GM12878 (cell line): ENCODE measurements around the gene RNLS.

Experiments
- CREB1 ChIP-seq: IDR thresholded peaks from 2 replicates; pipeline ENCODE4 v1.6.1; 2012; ENCODE audit warnings: low read depth, mild to moderate bottlenecking, inconsistent platforms
- CREM ChIP-seq: IDR thresholded peaks from 2 replicates; pipeline ENCODE4 v1.6.1; 2014; ENCODE audit warnings: antibody characterized with exemption, low read depth
- CTCF ChIP-seq, 3 experiments: IDR thresholded peaks in 2 of 3; conservative IDR thresholded peaks in 1 of 3; 2 replicates each; pipeline ENCODE4 v1.5.1; 2011; ENCODE audit warnings: low read depth in 3 of 3, low read length in 3 of 3, mild to moderate bottlenecking in 3 of 3, control low read depth in 2 of 3, moderate library complexity in 2 of 3, inconsistent platforms in 1 of 3, mixed read lengths in 1 of 3; ENCODE audit not compliant: control insufficient read depth in 2 of 3, insufficient read depth in 1 of 3; ENCODE audit errors: extremely low read depth in 1 of 3
- HDGF ChIP-seq: fragments of 450-650 bp; IDR thresholded peaks from 2 replicates; pipeline ENCODE4 v1.6.1; 2016; ENCODE audit warnings: antibody characterized with exemption
- KDM1A ChIP-seq: fragments of 200-600 bp; sonication (generic); IDR thresholded peaks from 2 replicates; pipeline ENCODE4 v1.6.1; 2016; ENCODE audit warnings: borderline replicate concordance
- POLR2A ChIP-seq: IDR thresholded peaks from 2 replicates; pipeline ENCODE4 v1.6.1; 2011; ENCODE audit warnings: low read depth, mild to moderate bottlenecking, low read length
- WRNIP1 ChIP-seq: IDR thresholded peaks from 2 replicates; pipeline ENCODE4 v1.6.1; 2011; ENCODE audit warnings: low read depth, low read length, improper control_type of control experiment, borderline replicate concordance
- TF ChIP-seq, protein P1 (sequence below): fragments of 450-650 bp; conservative IDR thresholded peaks from 2 replicates; pipeline ENCODE4 v1.6.1; 2017; ENCODE audit warnings: mild to moderate bottlenecking, moderate library complexity

- TF ChIP-seq KDM1A (no peak), HDGF (no peak), WRNIP1 (no peak), CREM (no peak), POLR2A (no peak), CTCF (IDR thresholded peaks at IDR 0.05 in 2 of 3, conservative IDR thresholded peaks at IDR 0.05 in 1 of 3; ENCODE audit: control insufficient read depth in 2 of 3, extremely low read depth in 1 of 3, insufficient read depth in 1 of 3, low read depth in 3 of 3, low read length in 3 of 3) (no peak), CREB1 (no peak)
- TF ChIP-seq, protein P1, sequence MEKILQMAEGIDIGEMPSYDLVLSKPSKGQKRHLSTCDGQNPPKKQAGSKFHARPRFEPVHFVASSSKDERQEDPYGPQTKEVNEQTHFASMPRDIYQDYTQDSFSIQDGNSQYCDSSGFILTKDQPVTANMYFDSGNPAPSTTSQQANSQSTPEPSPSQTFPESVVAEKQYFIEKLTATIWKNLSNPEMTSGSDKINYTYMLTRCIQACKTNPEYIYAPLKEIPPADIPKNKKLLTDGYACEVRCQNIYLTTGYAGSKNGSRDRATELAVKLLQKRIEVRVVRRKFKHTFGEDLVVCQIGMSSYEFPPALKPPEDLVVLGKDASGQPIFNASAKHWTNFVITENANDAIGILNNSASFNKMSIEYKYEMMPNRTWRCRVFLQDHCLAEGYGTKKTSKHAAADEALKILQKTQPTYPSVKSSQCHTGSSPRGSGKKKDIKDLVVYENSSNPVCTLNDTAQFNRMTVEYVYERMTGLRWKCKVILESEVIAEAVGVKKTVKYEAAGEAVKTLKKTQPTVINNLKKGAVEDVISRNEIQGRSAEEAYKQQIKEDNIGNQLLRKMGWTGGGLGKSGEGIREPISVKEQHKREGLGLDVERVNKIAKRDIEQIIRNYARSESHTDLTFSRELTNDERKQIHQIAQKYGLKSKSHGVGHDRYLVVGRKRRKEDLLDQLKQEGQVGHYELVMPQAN = no peak
Observed at GRCh38 chr10:88409824-88410223, 173.3 kb downstream of the RNLS start.
